Muscle layer of duodenum (tissue), 2 donors: ENCODE measurements around the gene SLC35B4.
"Not testable (repeated sequence)": the region's sequence is repeated elsewhere in the genome, so short reads cannot be mapped to it uniquely, and the experiment has no call there.

Source experiments
- H3K27ac ChIP-seq: one replicate; pipeline ENCODE4 v1.7.0; 2013; ENCODE audit warnings: mild to moderate bottlenecking, low read length
- H3K27me3 ChIP-seq: one replicate; pipeline ENCODE4 v1.7.0; 2013; ENCODE audit warnings: low read depth, mild to moderate bottlenecking, control low read depth, low read length
- H3K36me3 ChIP-seq, 2 donors: one replicate each; pipeline ENCODE4 v1.7.0; 2013; ENCODE audit warnings: low read length in 2 of 2, control low read depth in 1 of 2, mild to moderate bottlenecking in 1 of 2; ENCODE audit not compliant: insufficient read depth in 2 of 2, control insufficient read depth in 1 of 2
- H3K4me1 ChIP-seq, 2 donors: one replicate each; pipeline ENCODE4 v1.7.0; 2013; ENCODE audit warnings: low read length in 2 of 2, mild to moderate bottlenecking in 2 of 2, control low read depth in 1 of 2, moderate library complexity in 1 of 2; ENCODE audit not compliant: insufficient read depth in 2 of 2, control insufficient read depth in 1 of 2
- H3K4me3 ChIP-seq, 2 donors: one replicate each; pipeline ENCODE4 v1.7.0; 2013; ENCODE audit warnings: low read length in 2 of 2, low read depth in 1 of 2, mild to moderate bottlenecking in 1 of 2
- H3K9me3 ChIP-seq, 2 donors: one replicate each; pipeline ENCODE4 v1.7.0; 2013; ENCODE audit warnings: low read length in 2 of 2, control low read depth in 1 of 2, mild to moderate bottlenecking in 1 of 2; ENCODE audit not compliant: control insufficient read depth in 1 of 2
- donor health status: healthy.

SLC35B4 gene

DNA sequence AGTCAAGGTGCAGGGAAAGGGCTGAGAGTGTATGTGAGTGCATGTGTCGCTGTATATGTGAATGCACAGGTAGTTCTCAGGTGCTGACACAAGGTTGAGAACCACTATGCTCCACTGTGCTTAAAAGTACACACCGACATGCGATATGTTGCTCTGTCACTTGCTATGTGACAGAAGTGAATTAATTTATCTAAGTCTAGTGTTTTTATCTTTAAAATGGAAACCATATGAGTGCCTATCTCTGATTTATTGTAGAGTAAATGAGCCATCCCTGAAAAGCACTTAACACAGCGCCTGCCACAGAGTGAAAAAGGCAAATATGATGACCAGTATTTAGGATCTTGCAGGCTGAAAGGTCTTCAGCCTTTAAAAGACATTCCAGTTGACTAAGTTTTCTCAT lies 4.9 kb downstream of the SLC35B4 start:
- H3K36me3 ChIP-seq: peaks cover 3 to 7% of the 10 kb centered on the region in 2 donors
- peaks cover 0 to 10% of the 10 kb centered on the region in 2 donors for H3K4me1 ChIP-seq
- no peaks in the 10 kb centered on the region for H3K9me3 ChIP-seq
- H3K27ac ChIP-seq: no peak overlapping the region
- H3K27me3 ChIP-seq: no peaks in the 10 kb centered on the region
- no peak overlapping the region for H3K4me3 ChIP-seq

DNA sequence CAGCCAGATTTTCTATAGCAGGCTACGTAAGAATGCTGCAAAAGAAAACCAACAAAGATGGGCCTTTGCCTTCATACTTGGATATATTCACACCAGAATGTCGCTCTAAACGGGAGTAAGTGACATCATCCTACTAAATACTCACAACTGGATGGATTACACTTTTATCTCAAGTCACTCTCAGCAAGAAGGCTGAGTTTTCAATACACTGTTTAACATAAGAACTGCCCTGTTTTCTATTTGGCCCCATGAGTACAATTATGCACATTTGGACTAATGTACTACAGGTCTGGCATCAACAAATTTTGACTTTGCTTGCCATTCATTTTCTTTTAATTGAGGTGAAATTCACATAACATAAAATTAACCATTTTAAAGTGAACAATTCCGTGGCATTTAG lies 8.2 kb downstream of the SLC35B4 start:
- no peaks in the 10 kb centered on the region for H3K4me1 ChIP-seq
- no peaks in the 10 kb centered on the region for H3K9me3 ChIP-seq
- H3K4me3 ChIP-seq: no peak overlapping the region
- no peaks in the 10 kb centered on the region for H3K27me3 ChIP-seq
- H3K27ac ChIP-seq: no peak overlapping the region
- H3K36me3 ChIP-seq: peaks cover 11 to 24% of the 10 kb centered on the region in 2 donors

DNA sequence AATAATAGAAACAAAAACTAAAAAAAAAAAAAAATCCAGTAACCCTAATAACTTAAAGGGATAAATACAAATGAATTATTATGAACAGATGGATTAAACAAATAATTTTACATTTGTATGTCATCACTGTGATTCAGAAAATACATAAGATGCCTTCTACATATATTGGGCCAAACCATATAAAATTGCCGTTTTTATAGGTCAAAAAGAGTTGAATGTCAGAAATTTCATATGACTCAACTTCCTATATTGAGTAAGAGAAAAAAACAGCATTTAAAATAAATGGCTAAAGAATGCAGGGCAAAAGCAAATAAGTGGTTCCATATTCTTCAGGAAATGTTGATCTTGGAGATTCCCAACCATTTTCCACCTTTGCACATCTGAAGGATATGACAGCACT lies 9.4 kb downstream of the SLC35B4 start:
- peaks cover 12 to 29% of the 10 kb centered on the region in 2 donors for H3K36me3 ChIP-seq
- H3K27me3 ChIP-seq: no peaks in the 10 kb centered on the region
- H3K4me3 ChIP-seq: no peak overlapping the region
- H3K4me1 ChIP-seq: no peaks in the 10 kb centered on the region
- no peaks in the 10 kb centered on the region for H3K9me3 ChIP-seq
- no peak overlapping the region for H3K27ac ChIP-seq

DNA sequence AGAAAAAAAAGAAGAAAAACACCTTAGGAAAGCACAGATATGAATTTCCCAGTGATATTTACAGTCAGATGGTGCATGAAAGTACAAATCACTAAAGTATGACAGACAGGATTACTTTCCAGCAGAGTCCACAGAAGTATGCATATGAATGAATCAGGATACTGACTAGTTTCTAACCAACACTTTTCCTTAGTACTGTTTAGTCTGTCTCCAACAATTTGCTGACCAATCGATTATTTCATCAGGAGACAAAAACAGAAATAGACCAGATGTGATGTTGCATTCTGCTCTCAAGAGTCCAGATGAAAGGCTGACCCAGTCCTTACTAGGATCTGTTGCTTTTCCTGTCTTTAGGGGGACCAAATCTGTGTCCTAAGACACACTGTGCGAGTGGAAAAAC lies 14.6 kb downstream of the SLC35B4 start:
- H3K36me3 ChIP-seq: peaks cover 9 to 32% of the 10 kb centered on the region in 2 donors
- H3K4me3 ChIP-seq: no peak overlapping the region
- peaks cover 0 to 42% of the 10 kb centered on the region in 2 donors for H3K4me1 ChIP-seq
- no peaks in the 10 kb centered on the region for H3K9me3 ChIP-seq
- no peak overlapping the region for H3K27ac ChIP-seq
- H3K27me3 ChIP-seq: no peaks in the 10 kb centered on the region

DNA sequence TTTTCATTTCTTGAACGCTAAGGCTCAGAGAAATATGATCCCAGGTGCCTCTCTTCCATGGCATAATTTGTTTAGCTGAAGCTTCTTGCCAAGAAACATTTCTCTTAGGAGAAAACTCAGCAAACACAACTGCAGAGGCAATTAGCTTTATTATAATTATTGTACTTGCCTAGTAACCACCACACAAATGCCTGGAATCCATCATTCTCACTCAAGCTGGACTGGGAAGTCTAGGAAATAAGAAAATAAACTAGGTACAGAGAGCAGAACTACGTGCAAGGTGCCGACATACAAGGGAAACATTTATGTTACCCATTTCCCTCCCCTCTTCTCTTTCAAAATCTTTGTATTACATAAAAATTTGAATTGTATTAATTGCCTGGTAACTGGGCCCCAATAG lies 15.1 kb downstream of the SLC35B4 start:
- peaks cover 0 to 42% of the 10 kb centered on the region in 2 donors for H3K4me1 ChIP-seq
- H3K9me3 ChIP-seq: no peaks in the 10 kb centered on the region
- H3K36me3 ChIP-seq: peaks cover 9 to 32% of the 10 kb centered on the region in 2 donors
- no peaks in the 10 kb centered on the region for H3K27me3 ChIP-seq
- H3K4me3 ChIP-seq: no peak overlapping the region
- no peak overlapping the region for H3K27ac ChIP-seq

DNA sequence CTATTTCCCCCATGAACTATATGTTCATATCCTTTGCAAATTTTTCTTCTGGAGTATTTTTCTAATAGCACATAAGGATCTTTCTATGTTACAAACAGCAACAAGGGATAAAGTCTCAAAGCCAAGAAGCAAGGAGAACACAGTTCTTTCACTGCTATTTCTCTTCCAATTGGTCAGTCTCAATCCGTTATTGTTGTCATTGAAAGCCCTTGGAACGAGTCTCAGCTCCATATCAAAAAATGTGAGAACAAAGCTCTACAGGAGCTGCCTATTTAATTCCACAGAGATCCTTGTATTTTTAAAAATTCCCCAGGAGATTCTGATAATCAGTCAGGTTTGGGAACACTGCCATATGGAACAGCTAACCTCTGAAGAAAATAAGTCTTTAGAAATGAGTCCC lies 15.7 kb downstream of the SLC35B4 start:
- no peak overlapping the region for H3K4me3 ChIP-seq
- H3K27me3 ChIP-seq: no peaks in the 10 kb centered on the region
- no peak overlapping the region for H3K27ac ChIP-seq
- H3K9me3 ChIP-seq: no peaks in the 10 kb centered on the region
- H3K36me3 ChIP-seq: peaks cover 13 to 36% of the 10 kb centered on the region in 2 donors
- H3K4me1 ChIP-seq: peaks cover 0 to 42% of the 10 kb centered on the region in 2 donors

DNA sequence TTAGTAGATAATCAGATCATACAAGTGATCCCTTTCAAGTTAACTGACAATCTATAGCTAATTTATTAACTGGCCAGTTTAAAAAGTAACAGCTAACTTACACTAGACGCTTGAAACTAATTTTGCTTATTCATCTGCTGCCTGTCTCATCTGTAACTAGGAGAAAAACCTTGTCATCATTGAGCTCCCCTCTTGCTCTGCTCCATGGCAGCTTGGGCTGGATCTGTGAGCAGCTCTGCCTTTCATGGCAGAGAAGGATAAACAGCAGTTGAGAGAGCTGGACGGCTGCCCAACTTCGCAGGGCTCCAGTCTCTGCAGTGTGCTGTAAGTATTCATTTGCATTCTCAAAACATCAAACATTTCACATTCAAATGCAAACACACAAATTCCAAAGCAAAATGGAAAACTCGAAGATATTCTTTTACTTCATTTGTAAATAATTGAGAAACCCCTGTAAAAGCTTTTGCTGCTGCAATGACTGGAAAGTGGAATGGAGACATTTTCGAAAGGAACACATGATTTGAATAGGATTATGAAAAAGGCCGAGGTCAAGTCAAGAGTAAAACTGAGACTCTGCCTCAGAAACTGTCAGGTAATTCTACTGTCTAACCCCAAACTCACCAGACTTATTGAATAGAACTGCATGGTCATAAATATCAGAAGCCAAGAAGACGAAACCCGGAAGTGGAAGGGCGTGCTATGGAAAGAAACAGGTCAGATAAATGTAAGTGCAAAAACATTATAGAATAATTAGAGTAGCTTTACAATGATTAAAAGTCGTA lies 17.6 kb downstream of the SLC35B4 start:
- peaks cover 21 to 39% of the 10 kb centered on the region in 2 donors for H3K36me3 ChIP-seq
- no peak overlapping the region for H3K4me3 ChIP-seq
- H3K9me3 ChIP-seq: no peaks in the 10 kb centered on the region
- peaks cover 0 to 42% of the 10 kb centered on the region in 2 donors for H3K4me1 ChIP-seq
- no peak overlapping the region for H3K27ac ChIP-seq
- H3K27me3 ChIP-seq: no peaks in the 10 kb centered on the region

DNA sequence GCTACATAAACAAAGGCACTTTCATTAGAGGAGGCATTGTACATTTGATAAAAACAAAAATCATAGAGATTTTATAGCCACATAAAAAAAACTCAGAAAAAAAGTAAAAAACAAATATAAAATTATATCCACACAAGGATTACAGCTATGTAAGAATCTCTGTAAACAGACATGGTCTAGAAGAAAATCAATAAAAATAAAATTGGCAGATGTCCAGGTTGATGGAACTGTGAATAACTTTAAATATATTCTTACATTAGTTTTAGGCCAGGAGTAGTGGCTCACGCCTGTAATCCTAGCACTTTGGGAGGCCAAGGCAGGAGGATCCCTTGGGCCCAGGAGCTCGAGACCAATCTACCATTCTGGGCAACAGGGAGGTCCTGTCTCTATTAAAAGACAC lies 19.2 kb downstream of the SLC35B4 start:
- Histone ChIP-seq H3K27me3 (no peaks in the 10 kb centered on the region), H3K9me3 (no peaks in the 10 kb centered on the region), H3K27ac (no peak overlapping the region), H3K4me3 (no peak overlapping the region), H3K4me1 (peaks cover 0 to 42% of the 10 kb centered on the region in 2 donors), H3K36me3 (peaks cover 17 to 36% of the 10 kb centered on the region in 2 donors)

DNA sequence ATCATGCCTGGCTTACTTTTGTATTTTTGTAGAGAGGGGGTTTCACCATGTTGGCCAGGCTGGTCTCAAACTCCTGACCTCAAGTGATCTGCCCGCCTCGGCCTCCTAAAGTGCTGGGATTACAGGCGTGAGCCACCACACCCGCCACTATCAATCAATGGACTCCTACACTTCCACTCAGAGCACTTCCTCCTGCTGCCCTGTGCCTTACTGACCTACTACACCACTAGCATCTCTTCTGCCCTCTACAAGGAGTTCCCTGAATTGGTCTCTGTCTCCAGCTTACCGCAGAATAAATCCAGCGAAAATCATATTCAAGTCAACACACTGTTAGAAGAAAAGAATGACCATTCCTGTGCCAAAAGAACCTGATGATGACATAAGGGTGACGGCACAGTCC lies 20.7 kb downstream of the SLC35B4 start:
- peaks cover 17 to 30% of the 10 kb centered on the region in 2 donors for H3K36me3 ChIP-seq
- H3K27ac ChIP-seq: not testable (repeated sequence)

DNA sequence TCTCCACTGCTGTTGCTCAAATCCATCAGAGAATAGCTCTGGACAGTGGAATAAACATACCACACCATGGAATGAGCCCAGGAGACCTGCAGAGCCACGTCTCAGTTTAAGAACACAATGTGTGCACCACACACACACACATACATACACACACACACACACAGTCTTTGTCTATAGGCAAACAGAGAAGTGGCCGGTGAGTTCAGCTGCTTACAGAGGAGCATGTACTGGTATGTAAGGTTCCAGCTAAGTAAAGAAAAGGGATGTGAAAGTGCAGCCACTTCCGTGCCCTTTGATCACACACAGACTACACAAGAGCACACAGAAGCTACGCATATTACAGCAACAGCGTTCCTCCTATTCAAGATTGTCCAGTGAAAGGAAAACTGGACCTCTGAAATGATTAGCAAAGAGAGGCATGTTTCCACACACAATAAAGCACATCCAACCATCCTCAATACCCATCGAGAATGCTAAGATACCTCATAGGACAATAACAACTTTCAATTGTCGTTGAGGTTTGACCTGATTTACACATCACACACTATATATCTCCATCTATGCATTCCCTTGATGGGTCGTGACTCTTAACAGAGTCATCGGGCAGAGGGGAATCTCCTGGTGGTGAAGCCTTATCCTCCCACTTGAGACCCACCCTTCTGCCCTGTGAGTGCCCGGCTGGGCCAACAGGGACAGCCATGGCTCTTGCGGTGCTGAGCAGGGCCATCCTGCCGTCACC lies 23.6 kb downstream of the SLC35B4 start:
- Histone ChIP-seq H3K4me3 (no peak overlapping the region), H3K9me3 (no peaks in the 10 kb centered on the region), H3K27me3 (no peaks in the 10 kb centered on the region), H3K27ac (no peak overlapping the region), H3K4me1 (peaks cover 0 to 9% of the 10 kb centered on the region in 2 donors), H3K36me3 (peaks cover 14 to 30% of the 10 kb centered on the region in 2 donors)

More for the DNA sequence above, 20.7 kb downstream of the SLC35B4 start:
- not testable (repeated sequence) for H3K4me3 ChIP-seq, H3K27me3 ChIP-seq, H3K9me3 ChIP-seq
- peaks cover 0 to 32% of the 10 kb centered on the region in 2 donors for H3K4me1 ChIP-seq

DNA sequence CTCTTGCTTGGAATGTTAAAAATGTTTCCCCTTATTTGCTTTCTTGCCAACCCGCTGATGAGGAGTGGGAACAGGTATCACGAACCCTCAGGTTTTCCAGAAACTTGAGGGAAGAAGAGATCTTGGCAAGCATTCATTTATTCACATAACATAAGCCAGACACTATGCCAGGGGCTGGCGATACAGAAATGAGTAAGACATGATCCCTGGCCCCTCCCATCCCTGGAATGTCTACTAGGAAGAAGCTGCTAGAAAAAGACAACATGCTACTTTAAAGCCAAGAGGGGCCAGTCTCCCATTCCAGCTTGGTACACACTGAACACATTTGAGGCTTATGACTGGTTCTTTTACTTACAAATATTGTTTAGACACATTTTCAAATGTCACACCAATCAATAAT lies 26.4 kb downstream of the SLC35B4 start:
- Histone ChIP-seq H3K27me3 (no peaks in the 10 kb centered on the region), H3K36me3 (peaks cover 9 to 19% of the 10 kb centered on the region in 2 donors), H3K4me1 (peaks cover 0 to 5% of the 10 kb centered on the region in 2 donors), H3K4me3 (no peak overlapping the region), H3K9me3 (no peaks in the 10 kb centered on the region), H3K27ac (no peak overlapping the region)
